Astrocyte of the spinal cord (primary cell): ENCODE results near the gene CAMK1G.

Experiments
- DNase-seq: peaks from one replicate; pipeline ENCODE4 v3.0.0; 2011; ENCODE audit warnings: low read depth, low spot score
- H3K4me3 ChIP-seq: 2 replicates; pipeline ENCODE4 v1.5.1; 2011; ENCODE audit warnings: low read depth, mild to moderate bottlenecking, low read length, moderate library complexity
- in situ Hi-C: cut with HindIII; loops from 2 replicates; pipeline ENCODE4 v1.10.0; 2017; ENCODE audit warnings: low sequenced_read_pairs
- TF ChIP-seq, protein P1 (sequence below): IDR thresholded peaks from 2 replicates; pipeline ENCODE4 v1.5.1; 2012; ENCODE audit warnings: low read depth, mild to moderate bottlenecking, low read length, inconsistent platforms

The CAMK1G gene

DNA sequence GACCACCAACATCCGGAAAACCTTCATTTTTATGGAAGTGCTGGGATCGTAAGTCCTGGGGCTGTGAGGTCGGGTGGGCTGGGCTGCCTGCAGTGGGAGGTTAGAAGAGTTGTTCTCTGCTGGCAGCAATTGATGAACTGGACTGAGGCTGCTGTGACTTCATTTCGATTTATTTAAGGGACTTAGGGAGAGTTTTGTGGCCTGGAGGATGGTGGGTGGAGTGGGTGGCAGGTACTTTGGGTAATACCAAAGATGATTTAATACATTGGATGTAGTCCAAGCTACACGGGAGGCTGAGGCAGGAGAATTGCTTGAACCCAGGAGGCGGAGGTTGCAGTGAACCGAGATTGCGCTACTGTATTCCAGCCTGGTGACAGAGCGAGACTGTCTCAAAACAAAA is 11.5 kb downstream of the CAMK1G start:
- TF ChIP-seq, protein P1, sequence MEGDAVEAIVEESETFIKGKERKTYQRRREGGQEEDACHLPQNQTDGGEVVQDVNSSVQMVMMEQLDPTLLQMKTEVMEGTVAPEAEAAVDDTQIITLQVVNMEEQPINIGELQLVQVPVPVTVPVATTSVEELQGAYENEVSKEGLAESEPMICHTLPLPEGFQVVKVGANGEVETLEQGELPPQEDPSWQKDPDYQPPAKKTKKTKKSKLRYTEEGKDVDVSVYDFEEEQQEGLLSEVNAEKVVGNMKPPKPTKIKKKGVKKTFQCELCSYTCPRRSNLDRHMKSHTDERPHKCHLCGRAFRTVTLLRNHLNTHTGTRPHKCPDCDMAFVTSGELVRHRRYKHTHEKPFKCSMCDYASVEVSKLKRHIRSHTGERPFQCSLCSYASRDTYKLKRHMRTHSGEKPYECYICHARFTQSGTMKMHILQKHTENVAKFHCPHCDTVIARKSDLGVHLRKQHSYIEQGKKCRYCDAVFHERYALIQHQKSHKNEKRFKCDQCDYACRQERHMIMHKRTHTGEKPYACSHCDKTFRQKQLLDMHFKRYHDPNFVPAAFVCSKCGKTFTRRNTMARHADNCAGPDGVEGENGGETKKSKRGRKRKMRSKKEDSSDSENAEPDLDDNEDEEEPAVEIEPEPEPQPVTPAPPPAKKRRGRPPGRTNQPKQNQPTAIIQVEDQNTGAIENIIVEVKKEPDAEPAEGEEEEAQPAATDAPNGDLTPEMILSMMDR = no peak
- DNase-seq = no peak
- no peak overlapping the region for H3K4me3 ChIP-seq
- in situ Hi-C loops = no loop called here

DNA sequence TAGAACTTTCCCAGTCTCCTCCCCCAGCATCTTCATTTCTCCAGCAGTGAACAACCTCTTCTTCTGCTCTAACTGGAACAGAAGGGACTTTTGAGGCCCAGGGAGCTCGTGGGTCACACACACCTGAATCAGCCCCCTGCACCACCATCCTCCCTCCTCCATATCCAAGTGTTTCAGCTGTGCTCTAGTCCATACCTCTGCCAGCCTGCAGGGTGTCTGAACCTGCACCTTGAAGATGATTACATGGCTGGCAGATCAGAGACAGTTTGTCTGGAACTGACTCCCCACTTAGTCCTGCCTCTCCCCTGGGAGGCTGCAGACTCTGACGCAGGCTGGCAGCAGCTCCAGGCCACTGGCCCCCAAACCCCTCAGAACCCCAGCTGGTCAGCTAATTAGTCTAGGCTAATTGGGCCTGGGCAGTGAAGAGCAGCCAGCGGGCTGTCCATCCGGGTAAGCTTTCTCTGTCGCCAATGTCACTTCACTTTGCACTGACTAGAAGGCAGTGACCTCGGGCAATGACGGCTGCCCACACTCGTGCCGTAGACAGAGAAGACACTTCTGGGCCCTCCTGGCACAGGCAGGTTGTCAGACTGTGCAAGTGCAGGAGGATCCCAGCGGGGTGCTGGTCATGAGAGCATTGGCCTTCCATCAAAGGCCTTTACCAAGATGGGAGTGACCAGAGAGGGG is 12.2 kb downstream of the CAMK1G start:
- in situ Hi-C loops = no loop called here
- no peak for DNase-seq
- H3K4me3 ChIP-seq = no peak overlapping the region
- TF ChIP-seq, protein P1 = no peak

DNA sequence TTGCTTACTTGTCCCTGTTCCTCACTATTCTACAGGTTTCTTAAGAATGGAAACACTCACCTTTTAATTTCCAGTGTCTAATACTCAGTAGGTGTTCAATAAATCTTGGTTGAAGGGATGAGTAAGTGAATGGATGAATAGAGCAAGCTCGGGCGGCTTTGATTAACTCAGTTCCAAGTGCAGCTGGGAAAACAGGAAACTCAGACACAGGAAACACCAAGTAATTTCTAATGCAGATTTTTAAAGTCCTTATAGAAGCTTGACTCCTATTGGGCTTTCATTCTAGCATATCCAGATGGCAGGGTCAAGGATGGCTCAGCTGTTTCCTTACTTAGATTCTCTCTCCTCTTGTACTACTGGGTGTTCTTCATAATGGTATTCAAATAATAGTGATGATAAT is 14.0 kb downstream of the CAMK1G start:
- DNase-seq = no peak
- TF ChIP-seq, protein P1 = no peak
- in situ Hi-C loops = no loop called here
- no peak overlapping the region for H3K4me3 ChIP-seq

DNA sequence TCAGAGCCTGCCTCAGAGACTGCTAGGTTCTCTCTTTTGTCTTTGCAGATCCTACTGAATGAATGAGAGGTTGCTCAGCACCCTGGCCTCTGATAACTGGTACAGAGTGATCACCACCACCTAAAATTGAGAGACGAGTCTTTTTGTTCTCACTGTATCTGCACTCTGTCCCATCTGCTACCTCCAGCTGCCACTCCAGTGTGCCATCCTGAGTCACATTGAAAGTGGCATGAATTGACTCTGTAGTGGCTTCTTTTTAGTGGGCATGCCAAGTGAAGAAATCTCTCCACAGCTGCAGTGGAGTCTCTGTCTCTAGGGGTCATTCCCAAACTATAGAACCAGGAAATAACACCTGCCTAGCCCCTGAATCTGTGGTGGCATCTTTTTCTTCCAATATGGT is 14.7 kb downstream of the CAMK1G start:
- TF ChIP-seq, protein P1 = no peak
- in situ Hi-C loops = no loop called here
- no peak overlapping the region for H3K4me3 ChIP-seq
- no peak for DNase-seq

DNA sequence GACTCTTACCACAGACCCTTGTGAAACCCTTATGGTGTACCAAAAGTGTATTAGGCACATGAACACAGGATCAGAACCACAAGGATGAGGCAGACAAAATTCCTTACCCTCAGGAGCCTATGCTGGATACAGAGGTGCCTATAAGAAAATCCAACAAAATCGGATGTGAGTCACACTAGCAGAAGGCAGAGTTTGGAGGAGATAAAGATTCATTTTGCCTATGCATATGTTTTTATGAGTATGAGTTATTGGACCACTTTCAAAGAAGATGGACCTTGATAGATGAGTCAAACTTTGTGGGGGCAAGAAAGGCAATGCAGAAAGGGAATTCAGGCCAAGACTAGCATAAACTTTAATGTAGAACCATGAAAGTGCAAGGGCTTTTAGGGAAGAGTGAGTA is 17.0 kb downstream of the CAMK1G start:
- H3K4me3 ChIP-seq = no peak overlapping the region
- TF ChIP-seq, protein P1 = no peak
- in situ Hi-C loops = no loop called here
- no peak for DNase-seq

DNA sequence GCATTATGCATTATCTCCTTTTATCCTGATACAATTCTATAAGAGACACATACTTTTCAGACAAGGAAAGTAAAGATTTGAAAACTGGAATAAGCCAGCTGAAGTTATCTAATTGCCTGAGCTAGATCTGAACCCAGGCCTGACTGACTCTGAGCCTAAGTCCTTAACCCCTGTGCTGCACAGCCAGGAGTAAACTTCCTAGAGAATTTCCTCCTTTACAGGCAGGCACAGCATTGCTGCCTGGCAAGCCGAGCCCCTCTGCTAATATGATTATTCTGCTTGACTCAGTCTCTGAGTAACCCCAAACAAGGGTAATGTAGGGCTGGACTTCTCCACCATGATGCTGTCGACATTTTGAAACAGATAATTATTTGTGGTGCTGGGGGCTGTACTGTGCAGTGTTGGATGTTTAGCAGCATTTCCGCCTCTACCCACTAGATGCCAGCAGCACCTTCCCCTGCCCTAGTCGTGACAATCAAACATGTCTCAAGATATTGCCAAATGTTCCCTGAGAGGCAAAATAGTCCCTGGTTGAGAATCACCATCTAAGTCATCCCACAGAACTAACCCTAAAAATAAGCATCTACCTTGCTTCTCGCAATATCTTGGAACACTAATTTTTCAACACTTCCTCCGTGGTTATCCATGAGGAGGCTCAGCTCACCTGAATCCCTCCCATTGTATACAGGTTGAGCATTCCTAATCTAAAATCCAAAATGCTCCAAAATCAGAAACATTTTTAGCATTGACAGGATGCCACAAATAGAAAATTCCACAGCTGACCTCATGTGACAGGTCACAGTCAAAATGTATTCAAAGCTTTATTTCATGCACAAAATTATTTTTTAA is 18.5 kb downstream of the CAMK1G start:
- TF ChIP-seq, protein P1 = peak; percentile 83
- no peak overlapping the region for H3K4me3 ChIP-seq
- DNase-seq = peak; percentile 52
- in situ Hi-C loops = no loop called here
